GM18505 (cell line): ENCODE data around the gene CEP83.

Experiments used
- ATAC-seq: cut with Tn5 transposase; IDR thresholded peaks from one replicate; pipeline ENCODE4 v1.9.1; 2021; ENCODE audit not compliant: unreplicated experiment
- POLR2A ChIP-seq: IDR thresholded peaks from 4 replicates; pipeline ENCODE4 v1.6.1; 2011; ENCODE audit warnings: borderline replicate concordance; ENCODE audit not compliant: insufficient read depth, insufficient read length; ENCODE audit errors: extremely low read depth

The CEP83 gene

DNA sequence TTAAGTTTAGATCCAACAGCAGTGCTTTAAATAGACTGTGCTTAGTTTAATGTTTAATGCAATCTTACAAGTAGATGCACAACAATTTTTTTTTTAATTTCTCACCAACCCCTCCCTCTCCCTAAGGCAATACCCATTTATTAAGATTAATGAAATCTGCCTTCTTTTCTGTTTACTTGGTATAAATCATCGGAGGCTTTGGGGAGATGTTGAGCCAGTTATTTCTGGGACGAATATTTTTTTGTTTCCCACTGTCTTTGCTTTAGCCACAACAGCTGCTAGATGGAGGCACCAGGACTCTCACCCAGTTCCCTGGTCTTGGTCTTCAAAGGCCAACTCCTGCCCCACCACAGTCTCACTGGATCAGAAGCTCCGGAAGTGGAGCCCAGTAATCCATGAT, 197.9 kb downstream of the CEP83 start:
- no peak for ATAC-seq
- TF ChIP-seq POLR2A = no peak

DNA sequence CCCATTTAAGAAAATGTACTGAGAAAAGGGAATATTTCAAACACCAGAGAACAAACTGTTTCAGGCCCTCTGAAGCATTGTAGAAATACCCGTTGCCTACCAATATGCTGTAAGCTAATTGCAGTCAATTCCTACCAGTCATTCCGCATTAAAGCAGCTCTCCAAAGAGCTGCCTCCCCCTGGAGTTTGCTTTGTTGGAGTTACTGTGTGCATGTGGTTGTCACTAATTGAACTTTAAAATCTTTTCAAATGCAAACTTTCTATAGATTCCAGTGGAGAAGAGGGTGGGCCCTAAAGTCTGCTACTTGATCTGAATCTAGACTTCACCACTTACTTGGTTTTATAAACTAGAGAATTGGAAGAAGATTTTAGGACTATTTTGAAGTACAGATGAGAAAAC, 198.5 kb downstream of the CEP83 start:
- no peak for TF ChIP-seq POLR2A
- no peak for ATAC-seq

GRCh38 chr12:94260717-94261116, 198.9 kb downstream of the CEP83 start:
- no peak for TF ChIP-seq POLR2A
- ATAC-seq = no peak

DNA sequence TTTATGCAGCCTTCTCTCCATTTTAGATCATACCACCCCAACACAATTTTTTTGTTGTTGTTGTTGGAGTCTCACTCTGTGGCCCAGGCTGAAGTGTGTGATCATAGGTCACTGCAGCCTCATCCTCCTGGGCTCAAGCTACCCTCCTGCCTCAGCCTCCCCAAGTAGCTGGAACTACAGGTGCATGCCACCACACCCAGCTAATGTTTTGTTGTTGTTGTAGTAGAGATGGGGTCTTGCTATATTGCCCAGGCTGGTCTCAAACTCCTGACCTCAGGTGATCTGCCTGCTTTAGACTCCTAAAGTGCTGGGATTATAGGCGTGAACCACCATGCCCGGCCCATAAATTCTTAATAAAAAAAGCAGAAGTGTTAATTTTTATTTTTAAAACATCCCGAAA, 199.7 kb downstream of the CEP83 start:
- no peak for ATAC-seq
- TF ChIP-seq POLR2A = no peak

GRCh38 chr12:94258593-94258992, 201.1 kb downstream of the CEP83 start:
- ATAC-seq = no peak
- no peak for TF ChIP-seq POLR2A
